ENCODE data around the gene RAB3C.

DNA sequence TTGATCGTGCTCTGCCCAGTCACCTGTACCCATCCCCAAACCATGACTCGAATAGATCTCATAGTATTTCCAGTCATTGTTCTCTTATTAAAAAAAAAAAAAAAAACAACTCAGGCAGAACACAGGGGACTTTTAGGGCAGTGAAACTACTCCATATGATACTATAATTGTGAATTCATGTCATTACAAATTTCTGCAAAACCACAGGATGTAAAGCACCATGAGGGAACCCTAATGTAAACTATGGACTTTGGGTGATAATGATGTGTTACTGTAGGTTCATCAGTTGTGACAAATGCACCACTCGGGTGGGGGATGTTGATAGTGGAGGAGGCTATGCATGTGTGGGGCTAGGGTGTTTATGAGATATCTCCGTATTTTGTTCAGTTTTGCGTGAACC lies 133.8 kb downstream of the RAB3C start:
- TF ChIP-seq, protein P1, sequence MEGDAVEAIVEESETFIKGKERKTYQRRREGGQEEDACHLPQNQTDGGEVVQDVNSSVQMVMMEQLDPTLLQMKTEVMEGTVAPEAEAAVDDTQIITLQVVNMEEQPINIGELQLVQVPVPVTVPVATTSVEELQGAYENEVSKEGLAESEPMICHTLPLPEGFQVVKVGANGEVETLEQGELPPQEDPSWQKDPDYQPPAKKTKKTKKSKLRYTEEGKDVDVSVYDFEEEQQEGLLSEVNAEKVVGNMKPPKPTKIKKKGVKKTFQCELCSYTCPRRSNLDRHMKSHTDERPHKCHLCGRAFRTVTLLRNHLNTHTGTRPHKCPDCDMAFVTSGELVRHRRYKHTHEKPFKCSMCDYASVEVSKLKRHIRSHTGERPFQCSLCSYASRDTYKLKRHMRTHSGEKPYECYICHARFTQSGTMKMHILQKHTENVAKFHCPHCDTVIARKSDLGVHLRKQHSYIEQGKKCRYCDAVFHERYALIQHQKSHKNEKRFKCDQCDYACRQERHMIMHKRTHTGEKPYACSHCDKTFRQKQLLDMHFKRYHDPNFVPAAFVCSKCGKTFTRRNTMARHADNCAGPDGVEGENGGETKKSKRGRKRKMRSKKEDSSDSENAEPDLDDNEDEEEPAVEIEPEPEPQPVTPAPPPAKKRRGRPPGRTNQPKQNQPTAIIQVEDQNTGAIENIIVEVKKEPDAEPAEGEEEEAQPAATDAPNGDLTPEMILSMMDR (conservative IDR thresholded peaks at IDR 0.05 in 1 of 2, IDR thresholded peaks at IDR 0.05 in 1 of 2; ENCODE audit: extremely low read depth in 1 of 2, insufficient read depth in 1 of 2, low read depth in 1 of 2, low read length in 2 of 2): no peak
- TF ChIP-seq EZH2 (IDR thresholded peaks at IDR 0.05; ENCODE audit: borderline replicate concordance, low read length): no peak

All from mammary epithelial cell (primary cell).